T-cell (primary cell): Measurements from ENCODE around the gene HAPLN2. TPM values are rescaled to one million over a fixed set of nuclear protein-coding genes. Genes with fewer than 3 reads are reported as not detected.
A peak's percentile ranks its signal among the peaks of the same experiment; 100 is the strongest.

Experiments used
- ATAC-seq, 4 experiments: fragments of 200-7000 bp in 3 of 4; fragments of 150-1000 bp in 1 of 4; cut with Tn5 transposase; replicated peaks in 1 of 4; 1 replicate in 3 of 4; 2 replicates in 1 of 4; pipeline ENCODE4 v1.10.0; 2021; ENCODE audit warnings: moderate library complexity in 3 of 4, mild to moderate bottlenecking in 2 of 4, moderate number of reproducible peaks in 1 of 4
- CTCF ChIA-PET, 2 donors: fragments of 300-600 bp; sonication (Branson Sonifier 250); formaldehyde crosslinking; loops; one replicate each; lab custom pipeline; 2022; ENCODE audit warnings: antibody characterized with exemption in 2 of 2; lab: Charles Lee
- POLR2A ChIA-PET, 2 donors: fragments of 300-600 bp; sonication (Branson Sonifier 250); formaldehyde crosslinking; loops; one replicate each; lab custom pipeline; 2022; ENCODE audit warnings: antibody characterized with exemption in 2 of 2; lab: Charles Lee
- DNase-seq, 35 experiments: peaks; one replicate each; pipeline versions ENCODE4 v3.0.0 to v3.0.0-alpha.2; 2013 to 2023
- H3K27ac ChIP-seq: one replicate; pipeline ENCODE4 v1.5.1; 2013; ENCODE audit warnings: low read length
- H3K27me3 ChIP-seq, 2 experiments: replicated peaks in 1 of 2; 1 replicate in 1 of 2; 2 replicates in 1 of 2; pipeline versions ENCODE4 v1.6.1 to v1.7.0; 2013; ENCODE audit warnings: low read length in 1 of 2, mixed read lengths in 1 of 2; ENCODE audit not compliant: control insufficient read depth in 2 of 2, insufficient read depth in 2 of 2; ENCODE audit errors: extremely low read depth in 1 of 2
- H3K36me3 ChIP-seq, 2 donors: 1 replicate in 1 of 2; 2 replicates in 1 of 2; pipeline versions ENCODE4 v1.6.1 to v1.7.0; 2013; ENCODE audit warnings: low read length in 1 of 2; ENCODE audit not compliant: control insufficient read depth in 2 of 2, insufficient read depth in 1 of 2; ENCODE audit errors: extremely low read depth in 1 of 2
- H3K4me1 ChIP-seq, 2 experiments: 1 replicate in 1 of 2; 2 replicates in 1 of 2; pipeline versions ENCODE4 v1.6.1 to v1.7.0; 2013; ENCODE audit warnings: low read length in 2 of 2, mixed read lengths in 1 of 2; ENCODE audit not compliant: insufficient read depth in 2 of 2, control insufficient read depth in 1 of 2; ENCODE audit errors: extremely low read depth in 1 of 2
- H3K4me3 ChIP-seq, 2 donors: 1 replicate in 1 of 2; 2 replicates in 1 of 2; pipeline versions ENCODE4 v1.5.1 to v1.7.0; 2013; ENCODE audit warnings: mild to moderate bottlenecking in 2 of 2, low read length in 1 of 2, moderate library complexity in 1 of 2; ENCODE audit not compliant: control insufficient read depth in 1 of 2; ENCODE audit errors: extremely low read depth in 1 of 2
- H3K9me3 ChIP-seq: 2 replicates; pipeline ENCODE4 v1.7.0; 2013
- H3K27ac Mint-ChIP-seq, 2 donors: one replicate each; pipeline ENCODE4 v1.8.0; 2020 to 2021; ENCODE audit warnings: mild to moderate bottlenecking in 2 of 2, mixed read lengths in 2 of 2
- H3K27me3 Mint-ChIP-seq, 2 donors: one replicate each; pipeline ENCODE4 v1.8.0; 2021 to 2022; ENCODE audit warnings: mixed read lengths in 2 of 2
- H3K36me3 Mint-ChIP-seq: one replicate; pipeline ENCODE4 v1.8.0; 2021; ENCODE audit warnings: mixed read lengths
- H3K4me1 Mint-ChIP-seq, 3 donors: one replicate each; pipeline ENCODE4 v1.8.0; 2020 to 2022; ENCODE audit warnings: mixed read lengths in 3 of 3, mild to moderate bottlenecking in 1 of 3
- H3K4me3 Mint-ChIP-seq, 3 donors: one replicate each; pipeline ENCODE4 v1.8.0; 2020 to 2022; ENCODE audit warnings: mild to moderate bottlenecking in 3 of 3, mixed read lengths in 3 of 3, moderate library complexity in 3 of 3
- H3K9me3 Mint-ChIP-seq, 3 donors: one replicate each; pipeline ENCODE4 v1.8.0; 2020 to 2022; ENCODE audit warnings: mixed read lengths in 3 of 3
- WGBS: methylation state at CpG from one replicate; pipeline ENCODE4 v1.1.5; 2013; ENCODE audit warnings: missing lambda C conversion rate; ENCODE audit not compliant: insufficient coverage; 5-methylcytosine and 5-hydroxymethylcytosine counted together
- total RNA-seq, 35 experiments: library from RNA in 6 of 35; stranded (reverse) in 6 of 35; fragments of 120-200 nt in 1 of 35; gene quantifications; one replicate each; pipeline versions ENCODE4 v1.2.1 to v1.2.4 and lab custom pipeline; 2013 to 2026

HAPLN2 gene
- total RNA-seq, 5 donors from 2014 or later (not counting 1 experiment from before 2014, with no cell fraction given), result 0.33 TPM; not detected in 4

GRCh38 chr1:156643778-156644092, 24.5 kb downstream of the HAPLN2 start:
- ATAC-seq (peak; percentile 54 to 85 (median 62)), DNase-seq (peak in 18 of 35 experiments; percentile 19 to 48 (median 32))
- peaks cover 73 to 92% of the 10 kb centered on the region in 2 donors for H3K27me3 Mint-ChIP-seq
- no peaks in the 10 kb centered on the region for H3K36me3 Mint-ChIP-seq
- Histone ChIP-seq H3K9me3 (no peaks in the 10 kb centered on the region), H3K27ac (no peak overlapping the region), H3K27me3 (peaks cover 20 to 97% of the 10 kb centered on the region in 2 experiments), H3K4me3 (no peak overlapping the region), H3K36me3 (no peaks in the 10 kb centered on the region), H3K4me1 (peaks cover 9 to 34% of the 10 kb centered on the region in 2 experiments)
- no peaks in the 10 kb centered on the region for H3K9me3 Mint-ChIP-seq
- peak overlapping the region in 1 of 3 donors; percentile 81 for H3K4me3 Mint-ChIP-seq
- ChIA-PET POLR2A (interaction anchor here in 1 of 2 donors (0.6 kb wide), 2 partner anchors 26 to 67 kb away, joined by 3 to 6 read pairs; no protein-coding TSS in a partner anchor), CTCF (interaction anchor here in 1 of 2 donors (0.6 kb wide), 1 partner anchor 54 kb away, joined by 8 read pairs; no protein-coding TSS in a partner anchor)
- H3K4me1 Mint-ChIP-seq, result peaks cover 20 to 36% (median 34%) of the 10 kb centered on the region in 3 donors
- WGBS, result 14% methylated on average over 5 of the region's 7 CpGs
- H3K27ac Mint-ChIP-seq, result no peak overlapping the region

- peaks cover 9 to 34% of the 10 kb centered on the region in 2 experiments for H3K4me1 ChIP-seq
- DNase-seq (no peak), ATAC-seq (peak in 1 of 4 experiments; percentile 8)
- H3K27me3 Mint-ChIP-seq, result peaks cover 73 to 92% of the 10 kb centered on the region in 2 donors
- no peaks in the 10 kb centered on the region for H3K9me3 ChIP-seq
- no peaks in the 10 kb centered on the region for H3K36me3 Mint-ChIP-seq
- H3K27ac ChIP-seq, result no peak overlapping the region
- H3K4me3 ChIP-seq, result no peak overlapping the region
- H3K27ac Mint-ChIP-seq, result no peak overlapping the region
- no peaks in the 10 kb centered on the region for H3K36me3 ChIP-seq
- H3K4me3 Mint-ChIP-seq, result no peak overlapping the region
- POLR2A ChIA-PET, result interaction anchor here in 1 of 2 donors (0.6 kb wide), 2 partner anchors 27 to 66 kb away, joined by 3 to 6 read pairs; no protein-coding TSS in a partner anchor
- H3K4me1 Mint-ChIP-seq, result peaks cover 20 to 36% (median 34%) of the 10 kb centered on the region in 3 donors
- H3K9me3 Mint-ChIP-seq, result no peaks in the 10 kb centered on the region
- peaks cover 20 to 96% of the 10 kb centered on the region in 2 experiments for H3K27me3 ChIP-seq
- WGBS, result no CpG with 5 or more reads among the region's 3 CpGs
- CTCF ChIA-PET, result interaction anchor here in 1 of 2 donors (0.6 kb wide), 1 partner anchor 53 kb away, joined by 8 read pairs; no protein-coding TSS in a partner anchor
Measured at GRCh38 chr1:156644146-156644545, 24.9 kb downstream of the HAPLN2 start.

GRCh38 chr1:156644640-156645039, 25.4 kb downstream of the HAPLN2 start:
- CTCF ChIA-PET, result no interaction called here
- no peaks in the 10 kb centered on the region for H3K36me3 Mint-ChIP-seq
- H3K9me3 ChIP-seq, result no peaks in the 10 kb centered on the region
- H3K27ac Mint-ChIP-seq, result no peak overlapping the region
- no peak overlapping the region for H3K4me3 Mint-ChIP-seq
- no peaks in the 10 kb centered on the region for H3K36me3 ChIP-seq
- no peaks in the 10 kb centered on the region for H3K9me3 Mint-ChIP-seq
- DNase-seq, result no peak
- H3K27me3 Mint-ChIP-seq, result peaks cover 70 to 88% of the 10 kb centered on the region in 2 donors
- no peak for ATAC-seq
- peaks cover 20 to 95% of the 10 kb centered on the region in 2 experiments for H3K27me3 ChIP-seq
- no peak overlapping the region for H3K4me3 ChIP-seq
- POLR2A ChIA-PET, result no interaction called here
- no CpG with 5 or more reads among the region's 1 CpG for WGBS
- H3K4me1 ChIP-seq, result peaks cover 9 to 34% of the 10 kb centered on the region in 2 experiments
- no peak overlapping the region for H3K27ac ChIP-seq
- peaks cover 20 to 36% (median 34%) of the 10 kb centered on the region in 3 donors for H3K4me1 Mint-ChIP-seq

GRCh38 chr1:156645056-156645455, 25.8 kb downstream of the HAPLN2 start:
- H3K36me3 ChIP-seq, result no peaks in the 10 kb centered on the region
- 74% methylated on average over 2 of the region's 3 CpGs for WGBS
- ATAC-seq (no peak), DNase-seq (no peak)
- H3K27me3 ChIP-seq, result peaks cover 20 to 93% of the 10 kb centered on the region in 2 experiments
- Mint-ChIP-seq H3K27ac (no peak overlapping the region), H3K27me3 (peaks cover 69 to 86% of the 10 kb centered on the region in 2 donors), H3K4me3 (no peak overlapping the region), H3K36me3 (no peaks in the 10 kb centered on the region), H3K4me1 (peaks cover 20 to 36% (median 34%) of the 10 kb centered on the region in 3 donors), H3K9me3 (no peaks in the 10 kb centered on the region)
- ChIA-PET CTCF (no interaction called here), POLR2A (no interaction called here)
- H3K4me1 ChIP-seq, result peaks cover 9 to 34% of the 10 kb centered on the region in 2 experiments
- H3K4me3 ChIP-seq, result no peak overlapping the region
- no peak overlapping the region for H3K27ac ChIP-seq
- no peaks in the 10 kb centered on the region for H3K9me3 ChIP-seq

GRCh38 chr1:156645666-156646065, 26.5 kb downstream of the HAPLN2 start:
- 88% methylated on average over 1 of the region's 1 CpG for WGBS
- Mint-ChIP-seq H3K9me3 (no peaks in the 10 kb centered on the region), H3K27me3 (peaks cover 66 to 86% of the 10 kb centered on the region in 2 donors), H3K27ac (no peak overlapping the region), H3K4me1 (peaks cover 20 to 36% (median 33%) of the 10 kb centered on the region in 3 donors), H3K36me3 (no peaks in the 10 kb centered on the region), H3K4me3 (no peak overlapping the region)
- H3K4me1 ChIP-seq, result peaks cover 9 to 34% of the 10 kb centered on the region in 2 experiments
- H3K4me3 ChIP-seq, result no peak overlapping the region
- H3K9me3 ChIP-seq, result no peaks in the 10 kb centered on the region
- no peaks in the 10 kb centered on the region for H3K36me3 ChIP-seq
- peaks cover 22 to 93% of the 10 kb centered on the region in 2 experiments for H3K27me3 ChIP-seq
- ChIA-PET CTCF (interaction anchor here in 1 of 2 donors (0.6 kb wide), 1 partner anchor 235 kb away, joined by 3 read pairs; no protein-coding TSS in a partner anchor), POLR2A (no interaction called here)
- no peak for ATAC-seq
- no peak for DNase-seq
- H3K27ac ChIP-seq, result no peak overlapping the region

- Histone ChIP-seq H3K4me1 (peaks cover 5 to 25% of the 10 kb centered on the region in 2 experiments), H3K27ac (no peak overlapping the region), H3K36me3 (no peaks in the 10 kb centered on the region), H3K27me3 (peaks cover 17 to 91% of the 10 kb centered on the region in 2 experiments), H3K9me3 (no peaks in the 10 kb centered on the region), H3K4me3 (no peak overlapping the region)
- peaks cover 16 to 25% (median 22%) of the 10 kb centered on the region in 3 donors for H3K4me1 Mint-ChIP-seq
- POLR2A ChIA-PET, result no interaction called here
- no peak overlapping the region for H3K27ac Mint-ChIP-seq
- H3K4me3 Mint-ChIP-seq, result no peak overlapping the region
- DNase-seq (no peak), ATAC-seq (no peak)
- H3K27me3 Mint-ChIP-seq, result peaks cover 64 to 86% of the 10 kb centered on the region in 2 donors
- no peaks in the 10 kb centered on the region for H3K36me3 Mint-ChIP-seq
- CTCF ChIA-PET, result no interaction called here
- no peaks in the 10 kb centered on the region for H3K9me3 Mint-ChIP-seq
- WGBS, result 26% methylated on average over 51 of the region's 51 CpGs
Measured at GRCh38 chr1:156646738-156647211, 27.6 kb downstream of the HAPLN2 start.
